GM12878 (cell line): ENCODE measurements around the gene NBPF9. TPM values are rescaled to one million over a fixed set of nuclear protein-coding genes. Genes with fewer than 3 reads are reported as not detected.
"Not testable (repeated sequence)": the region's sequence is repeated elsewhere in the genome, so short reads cannot be mapped to it uniquely, and the experiment has no call there.

Source experiments
- ATAC-seq: fragments of 200-7000 bp; cut with Tn5 transposase; 3 replicates; pipeline ENCODE4 v1.9.1; 2020; ENCODE audit warnings: mild to moderate bottlenecking, moderate library complexity
- BruUV-seq: library from RNA; stranded (reverse); fragments of 400-500 nt; replicated peaks from 2 replicates; lab custom pipeline; 2021; lab: Mats Ljungman, UMichigan
- CTCF ChIA-PET: fragments of 300-600 bp; sonication (Branson Sonifier 250); formaldehyde crosslinking; extraction: SDS; loops from one replicate; lab custom pipeline; 2021; ENCODE audit warnings: inconsistent platforms; lab: Yijun Ruan, JAX
- POLR2A ChIA-PET: fragments of 350-600 bp; formaldehyde crosslinking; extraction: SDS; loops from one replicate; lab custom pipeline; 2021; ENCODE audit warnings: inconsistent platforms; lab: Charles Lee
- RAD21 ChIA-PET: fragments of 300-600 bp; sonication (Branson Sonifier 250); formaldehyde crosslinking; loops from one replicate; lab custom pipeline; 2023; ENCODE audit warnings: antibody characterized with exemption; ENCODE audit not compliant: unreplicated experiment; lab: Charles Lee
- SMC1A ChIA-PET: fragments of 300-600 bp; sonication (Branson Sonifier 250); formaldehyde crosslinking; loops from one replicate; lab custom pipeline; 2023; ENCODE audit not compliant: unreplicated experiment, uncharacterized antibody; lab: Charles Lee
- DNase-seq: peaks from one replicate; pipeline ENCODE4 v3.0.0-alpha.2; 2011; ENCODE audit warnings: low read depth, low spot score
- FAIRE-seq: peaks from 3 replicates; lab custom pipeline; 2011; peaks lifted over from hg19 to GRCh38; lab: Jason Lieb, UNC
- H2AFZ ChIP-seq: 2 replicates; pipeline ENCODE4 v1.6.0; 2011; ENCODE audit warnings: low read depth, low read length, control low read depth; ENCODE audit not compliant: control insufficient read depth
- H3K27ac ChIP-seq: 2 replicates; pipeline ENCODE4 v1.5.1; 2011; ENCODE audit warnings: control low read depth; ENCODE audit not compliant: control insufficient read depth, insufficient read depth
- H3K27me3 ChIP-seq, 2 experiments: replicated peaks in 1 of 2; 2 replicates each; pipeline versions ENCODE4 v1.6.0 to v1.6.1; 2011; ENCODE audit warnings: low read length in 1 of 2; ENCODE audit not compliant: control insufficient read depth in 2 of 2, insufficient read depth in 2 of 2
- H3K36me3 ChIP-seq, 2 experiments: 2 replicates each; pipeline ENCODE4 v1.5.1; 2011; ENCODE audit warnings: low read length in 1 of 2; ENCODE audit not compliant: control insufficient read depth in 2 of 2, insufficient read depth in 2 of 2
- H3K4me1 ChIP-seq: 2 replicates; pipeline ENCODE4 v1.6.1; 2011; ENCODE audit warnings: mild to moderate bottlenecking, low read length, moderate library complexity, mixed read lengths; ENCODE audit not compliant: control insufficient read depth, insufficient read depth
- H3K4me2 ChIP-seq: 2 replicates; pipeline ENCODE4 v1.6.0; 2011; ENCODE audit warnings: control low read depth; ENCODE audit not compliant: control insufficient read depth, insufficient read depth
- H3K4me3 ChIP-seq: fragments of 200-600 bp; sonication (generic); 2 replicates; pipeline ENCODE4 v1.5.1; 2016
- H3K79me2 ChIP-seq: 2 replicates; pipeline ENCODE4 v1.6.0; 2011; ENCODE audit warnings: low read length; ENCODE audit not compliant: control insufficient read depth, insufficient read depth
- H3K9ac ChIP-seq: 2 replicates; pipeline ENCODE4 v1.8.0; 2011; ENCODE audit warnings: low read length, control low read depth, mixed read lengths; ENCODE audit not compliant: control insufficient read depth, insufficient read depth
- H3K9me3 ChIP-seq: replicated peaks from 3 replicates; pipeline ENCODE4 v1.5.1; 2011; ENCODE audit warnings: mild to moderate bottlenecking, low read length; ENCODE audit not compliant: control insufficient read depth, insufficient read depth
- H4K20me1 ChIP-seq: 2 replicates; pipeline ENCODE4 v1.6.0; 2011; ENCODE audit not compliant: control insufficient read depth, insufficient read depth
- WGBS: methylation state at CpG from one replicate; pipeline ENCODE4 v1.1.6; 2016; ENCODE audit warnings: low lambda C conversion rate; ENCODE audit not compliant: insufficient replicate concordance, insufficient coverage; ENCODE audit errors: missing lambda C conversion rate; 5-methylcytosine and 5-hydroxymethylcytosine counted together
- in situ Hi-C: fragments of 300-500 bp; cut with MboI; formaldehyde crosslinking; loops from 9 replicates; pipeline ENCODE4 v1.14.3; 2018; ENCODE audit warnings: mixed read lengths
- intact Hi-C: fragments of 100-400 bp; cut with micrococcal nuclease; formaldehyde crosslinking; loops from one replicate; pipeline ENCODE4 v1.14.2; 2022; ENCODE audit not compliant: unreplicated experiment
- polyA plus RNA-seq, 11 experiments: library from polyadenylated mRNA; depleted of rRNA in 4 of 11; unstranded in 6 of 11; stranded (reverse) in 5 of 11; fragments of >200 nt; fragmentation: Nextera tagmentation in 4 of 11; fragmentation: Illumina TruSeq in 1 of 11; extraction: Ambion mirVana in 4 of 11; extraction: Trizol in 1 of 11; gene quantifications; 1 replicate in 1 of 11; 2 replicates in 10 of 11; pipeline versions ENCODE4 v1.2.1 to v1.2.3, GENCODE V29; 2011 to 2016; ENCODE audit warnings: inconsistent platforms in 2 of 11, missing spikeins in 2 of 11, low read depth in 1 of 11
- total RNA-seq, 4 experiments: library from RNA; depleted of rRNA in 3 of 4; stranded (reverse); fragments of >200 nt in 3 of 4; fragmentation: Illumina TruSeq in 1 of 4; extraction: Trizol in 1 of 4; gene quantifications; 2 replicates each; pipeline versions ENCODE4 v1.2.1 to v1.2.3, GENCODE V29; 2013 to 2021

Gene NBPF9
- total and polyA plus RNA-seq, 10 of the 15 experiments (the other 5 are each of a cell fraction or from before 2014, with no cell fraction given), result 2.0 to 16.7 (median 10.3) TPM

GRCh38 chr1:149098276-149098675, 5.1 kb downstream of the NBPF9 start:
- H3K9me3 ChIP-seq, FAIRE-seq, BruUV-seq, H3K27me3 ChIP-seq, H3K4me3 ChIP-seq, intact Hi-C loops, H3K79me2 ChIP-seq, H2AFZ ChIP-seq, DNase-seq, RAD21 ChIA-PET, H3K36me3 ChIP-seq, SMC1A ChIA-PET, H3K4me2 ChIP-seq, CTCF ChIA-PET, ATAC-seq, POLR2A ChIA-PET, H4K20me1 ChIP-seq, H3K4me1 ChIP-seq, in situ Hi-C loops, H3K27ac ChIP-seq, H3K9ac ChIP-seq: not testable (repeated sequence)
- WGBS, result 93% methylated on average over 5 of the region's 8 CpGs

GRCh38 chr1:149093155-149093554, 10.2 kb downstream of the NBPF9 start:
- H3K9me3 ChIP-seq, H2AFZ ChIP-seq, H3K9ac ChIP-seq, H3K4me1 ChIP-seq, POLR2A ChIA-PET, H3K79me2 ChIP-seq, FAIRE-seq, BruUV-seq, H3K4me2 ChIP-seq, in situ Hi-C loops, SMC1A ChIA-PET, H3K27ac ChIP-seq, RAD21 ChIA-PET, intact Hi-C loops, CTCF ChIA-PET, H3K27me3 ChIP-seq, H3K36me3 ChIP-seq, H3K4me3 ChIP-seq, DNase-seq, ATAC-seq, H4K20me1 ChIP-seq: not testable (repeated sequence)
- WGBS, result 79% methylated on average over 6 of the region's 6 CpGs

- in situ Hi-C loops, FAIRE-seq, H4K20me1 ChIP-seq, POLR2A ChIA-PET, H3K4me2 ChIP-seq, H3K9ac ChIP-seq, SMC1A ChIA-PET, CTCF ChIA-PET, DNase-seq, H3K9me3 ChIP-seq, H3K27me3 ChIP-seq, intact Hi-C loops, H3K36me3 ChIP-seq, BruUV-seq, H2AFZ ChIP-seq, H3K4me3 ChIP-seq, RAD21 ChIA-PET, H3K27ac ChIP-seq, H3K4me1 ChIP-seq, ATAC-seq, H3K79me2 ChIP-seq: not testable (repeated sequence)
- WGBS, result 42% methylated on average over 5 of the region's 9 CpGs
Observed at GRCh38 chr1:149075505-149076127, 27.7 kb downstream of the NBPF9 start.

GRCh38 chr1:149064611-149065010, 38.7 kb downstream of the NBPF9 start:
- in situ Hi-C loops, H3K4me1 ChIP-seq, RAD21 ChIA-PET, H3K27me3 ChIP-seq, intact Hi-C loops, POLR2A ChIA-PET, CTCF ChIA-PET, H3K79me2 ChIP-seq, H3K4me2 ChIP-seq, H3K9me3 ChIP-seq, H3K9ac ChIP-seq, SMC1A ChIA-PET, H4K20me1 ChIP-seq, H2AFZ ChIP-seq, H3K27ac ChIP-seq, H3K4me3 ChIP-seq, BruUV-seq, ATAC-seq, FAIRE-seq, DNase-seq, H3K36me3 ChIP-seq: not testable (repeated sequence)
- WGBS, result 67% methylated on average over 3 of the region's 3 CpGs
